Natural killer cell (primary cell): ENCODE results near the gene LZTR1. TPM values are rescaled to one million over a fixed set of nuclear protein-coding genes. Genes with fewer than 3 reads are reported as not detected.
"Not testable (repeated sequence)": the region's sequence is repeated elsewhere in the genome, so short reads cannot be mapped to it uniquely, and the experiment has no call there.

Source experiments
- ATAC-seq, 3 donors: fragments of 150-1000 bp in 2 of 3; fragments of 200-7000 bp in 1 of 3; cut with Tn5 transposase; 1 replicate in 1 of 3; 2 replicates in 2 of 3; pipeline ENCODE4 v1.10.0; 2021; ENCODE audit warnings: mild to moderate bottlenecking in 2 of 3, moderate library complexity in 2 of 3
- DNase-seq, 2 donors: peaks; one replicate each; pipeline versions ENCODE4 v3.0.0 to v3.0.0-alpha.2; 2013 to 2021; ENCODE audit warnings: mixed read lengths in 1 of 2
- H3K27ac ChIP-seq: one replicate; pipeline ENCODE4 v1.5.1; 2013; ENCODE audit warnings: mild to moderate bottlenecking, low read length
- H3K27me3 ChIP-seq: one replicate; pipeline ENCODE4 v1.6.1; 2013; ENCODE audit warnings: low read length; ENCODE audit not compliant: control insufficient read depth, insufficient read depth
- H3K36me3 ChIP-seq: one replicate; pipeline ENCODE4 v1.6.1; 2013; ENCODE audit warnings: low read length; ENCODE audit not compliant: control insufficient read depth, insufficient read depth
- H3K4me1 ChIP-seq: one replicate; pipeline ENCODE4 v1.6.1; 2013; ENCODE audit warnings: low read length; ENCODE audit not compliant: control insufficient read depth, insufficient read depth
- H3K4me3 ChIP-seq: one replicate; pipeline ENCODE4 v1.5.1; 2013; ENCODE audit warnings: low read length
- H3K9me3 ChIP-seq: one replicate; pipeline ENCODE4 v1.6.1; 2013; ENCODE audit warnings: low read length; ENCODE audit not compliant: control insufficient read depth, insufficient read depth
- H3K27ac Mint-ChIP-seq, 2 donors: one replicate each; pipeline ENCODE4 v1.8.0; 2022; ENCODE audit warnings: mild to moderate bottlenecking in 2 of 2, mixed read lengths in 2 of 2, moderate library complexity in 1 of 2
- H3K27me3 Mint-ChIP-seq, 2 donors: one replicate each; pipeline ENCODE4 v1.8.0; 2022; ENCODE audit warnings: low read depth in 2 of 2, mixed read lengths in 2 of 2
- H3K36me3 Mint-ChIP-seq: one replicate; pipeline ENCODE4 v1.8.0; 2022; ENCODE audit warnings: mixed read lengths
- H3K4me1 Mint-ChIP-seq, 2 donors: one replicate each; pipeline ENCODE4 v1.8.0; 2022; ENCODE audit warnings: mixed read lengths in 2 of 2
- H3K4me3 Mint-ChIP-seq: one replicate; pipeline ENCODE4 v1.8.0; 2022; ENCODE audit warnings: mild to moderate bottlenecking, moderate library complexity, mixed read lengths
- H3K9me3 Mint-ChIP-seq, 2 donors: one replicate each; pipeline ENCODE4 v1.8.0; 2022; ENCODE audit warnings: mixed read lengths in 2 of 2
- CTCF ChIP-seq: fragments of 200-600 bp; IDR thresholded peaks from one replicate; pipeline ENCODE4 v1.8.0; 2022; ENCODE audit warnings: antibody characterized with exemption
- WGBS: methylation state at CpG from one replicate; pipeline ENCODE4 v1.1.7; 2013; ENCODE audit warnings: missing lambda C conversion rate; ENCODE audit not compliant: insufficient coverage; 5-methylcytosine and 5-hydroxymethylcytosine counted together
- intact Hi-C: fragments of 100-400 bp; cut with micrococcal nuclease; formaldehyde crosslinking; loops from one replicate; pipeline ENCODE4 v1.14.2; 2022
- total RNA-seq, 4 donors: library from RNA; stranded (reverse); fragments of 120-200 nt in 1 of 4; gene quantifications; one replicate each; pipeline versions ENCODE4 v1.2.3 to v1.2.4, GENCODE V29; 2013 to 2022

Gene LZTR1
- total RNA-seq, 3 donors from 2014 or later (not counting 1 experiment from before 2014, with no cell fraction given) = 71.9 to 85.0 (median 82.0) TPM

GRCh38 chr22:21001601-21002325, 19.7 kb downstream of the LZTR1 start, which contains the start of gene THAP7:
Gene THAP7 (minus strand): TSS chr22:21002118. CDS start chr22:21001911, 207 bp downstream.
- H3K4me1 ChIP-seq = peaks cover 35% of the 10 kb centered on the region
- H3K27me3 Mint-ChIP-seq = no peaks in the 10 kb centered on the region
- H3K9me3 ChIP-seq = no peaks in the 10 kb centered on the region
- H3K27me3 ChIP-seq = no peaks in the 10 kb centered on the region
- intact Hi-C loops = loop anchor here (1.0 kb wide), 2 partner anchors 13 to 19 kb away; partner anchors contain the start of gene LZTR1
- DNase-seq (peak; percentile 96 to 99), ATAC-seq (peak; percentile 88 to 96 (median 90))
- H3K27ac Mint-ChIP-seq = peak within 1 kb of the TSS; percentile 98 to 99
- H3K4me1 Mint-ChIP-seq = peaks cover 26 to 33% of the 10 kb centered on the region in 2 donors
- H3K27ac ChIP-seq = peak within 1 kb of the TSS; percentile 94
- peak within 1 kb of the TSS; percentile 93 for H3K4me3 Mint-ChIP-seq
- no peaks in the 10 kb centered on the region for H3K36me3 Mint-ChIP-seq
- no peaks in the 10 kb centered on the region for H3K9me3 Mint-ChIP-seq
- WGBS = under 1% methylated on average over 83 of the region's 83 CpGs
- TF ChIP-seq CTCF = no peak
- peak within 1 kb of the TSS; percentile 87 for H3K4me3 ChIP-seq
- H3K36me3 ChIP-seq = peaks cover 17% of the 10 kb centered on the region

DNA sequence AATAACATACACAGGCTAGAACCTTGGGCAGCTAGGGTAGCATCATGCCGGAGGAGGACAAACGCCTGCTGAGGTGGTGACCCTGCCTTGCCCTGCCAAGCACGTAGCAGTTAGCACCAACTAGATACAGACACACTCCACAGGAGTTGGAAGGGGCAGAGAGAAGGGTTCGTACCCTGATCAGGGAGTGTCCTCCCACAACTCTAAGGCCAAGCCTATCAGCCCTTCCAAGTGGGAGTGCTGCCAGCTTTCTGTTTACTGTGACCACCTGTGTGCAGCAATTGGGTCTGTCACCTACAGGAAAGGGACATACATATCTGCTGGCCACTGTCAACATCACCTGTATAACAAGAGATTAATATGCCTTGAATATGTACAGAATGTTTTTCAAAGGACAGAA, 21.7 kb downstream of the LZTR1 start:
- DNase-seq (no peak), ATAC-seq (no peak)
- intact Hi-C loops = no loop called here
- Mint-ChIP-seq H3K36me3 (no peaks in the 10 kb centered on the region), H3K4me1 (peaks cover 26 to 33% of the 10 kb centered on the region in 2 donors), H3K9me3 (no peaks in the 10 kb centered on the region), H3K4me3 (no peak overlapping the region), H3K27me3 (no peaks in the 10 kb centered on the region), H3K27ac (peak overlapping the region; percentile 98 to 99)
- Histone ChIP-seq H3K4me3 (no peak overlapping the region), H3K27me3 (no peaks in the 10 kb centered on the region), H3K9me3 (no peaks in the 10 kb centered on the region), H3K4me1 (peaks cover 35% of the 10 kb centered on the region), H3K36me3 (peaks cover 15% of the 10 kb centered on the region), H3K27ac (no peak overlapping the region)
- WGBS = 100% methylated on average over 3 of the region's 4 CpGs
- no peak for TF ChIP-seq CTCF

DNA sequence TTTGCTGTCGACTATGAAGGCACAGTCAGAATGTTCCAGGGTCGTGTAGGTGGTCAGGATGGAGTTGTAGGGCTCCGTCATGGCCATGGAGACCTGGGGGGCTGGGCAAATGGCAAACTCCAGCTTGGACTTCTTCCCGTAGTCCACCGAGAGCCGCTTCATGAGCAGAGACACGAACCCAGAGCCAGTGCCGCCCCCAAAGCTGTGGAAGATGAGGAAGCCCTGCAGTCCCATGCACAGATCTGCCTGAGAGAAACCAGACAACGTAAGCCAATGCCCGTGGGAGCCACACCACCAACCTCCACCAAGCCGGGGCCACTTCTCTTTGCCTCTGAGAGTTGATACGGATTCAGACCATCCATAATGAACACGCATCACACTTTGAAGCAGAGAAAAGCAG, 27.1 kb downstream of the LZTR1 start:
- H3K4me3 Mint-ChIP-seq, intact Hi-C loops, H3K9me3 ChIP-seq, ATAC-seq, H3K27me3 Mint-ChIP-seq, H3K27me3 ChIP-seq, DNase-seq, H3K36me3 ChIP-seq, H3K27ac ChIP-seq, H3K9me3 Mint-ChIP-seq, H3K36me3 Mint-ChIP-seq, H3K4me1 ChIP-seq, H3K27ac Mint-ChIP-seq, H3K4me3 ChIP-seq: not testable (repeated sequence)
- 95% methylated on average over 13 of the region's 13 CpGs for WGBS
- H3K4me1 Mint-ChIP-seq = peaks cover 5 to 10% of the 10 kb centered on the region in 2 donors

DNA sequence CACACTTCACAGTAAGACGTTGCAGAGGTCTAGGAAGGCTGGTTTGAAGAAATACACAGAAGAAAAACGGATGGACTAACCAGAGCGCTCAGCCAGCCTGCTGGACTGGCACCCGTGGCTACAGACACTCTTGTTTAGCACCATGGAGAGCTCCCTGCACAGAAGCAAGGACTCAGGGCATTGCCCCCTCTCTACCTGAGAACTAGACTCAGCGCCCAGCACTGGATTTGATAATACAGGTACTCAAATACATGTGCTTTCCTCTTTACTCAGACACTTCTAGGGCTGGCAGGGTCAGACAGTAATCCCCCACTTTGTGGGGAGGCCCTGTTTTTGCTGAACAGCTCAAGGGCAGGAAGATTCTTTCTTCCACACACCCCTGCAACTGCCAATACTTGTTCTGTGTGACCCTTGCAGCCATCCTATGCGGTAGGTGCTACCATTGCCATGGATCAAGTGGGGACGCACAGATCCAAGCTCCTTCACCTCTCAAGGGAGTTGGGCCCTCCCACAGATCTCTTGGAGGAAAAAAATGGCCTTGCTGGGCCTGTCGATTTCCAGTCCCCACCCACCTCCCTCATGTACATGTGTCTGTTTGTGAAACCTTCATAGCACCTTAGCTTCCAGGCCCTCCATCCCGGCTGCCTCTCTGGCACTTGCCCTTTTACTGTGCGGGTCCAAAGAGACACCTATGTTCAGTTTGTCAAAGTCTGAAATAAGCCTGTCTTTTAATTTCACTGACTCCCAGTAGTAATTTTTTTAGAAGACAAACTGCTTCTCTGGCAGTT, 27.7 kb downstream of the LZTR1 start:
- Histone ChIP-seq H3K9me3 (no peaks in the 10 kb centered on the region), H3K27me3 (no peaks in the 10 kb centered on the region), H3K36me3 (no peaks in the 10 kb centered on the region), H3K27ac (no peak overlapping the region), H3K4me3 (no peak overlapping the region), H3K4me1 (peaks cover 16% of the 10 kb centered on the region)
- intact Hi-C loops = loop anchor here (5.0 kb wide), 1 partner anchor 93 kb away; the partner anchor contains the start of gene CRKL
- H3K27ac Mint-ChIP-seq = no peak overlapping the region
- TF ChIP-seq CTCF = no peak
- no peaks in the 10 kb centered on the region for H3K27me3 Mint-ChIP-seq
- WGBS = 82% methylated on average over 10 of the region's 10 CpGs
- no peaks in the 10 kb centered on the region for H3K9me3 Mint-ChIP-seq
- H3K36me3 Mint-ChIP-seq = no peaks in the 10 kb centered on the region
- peaks cover 11 to 16% of the 10 kb centered on the region in 2 donors for H3K4me1 Mint-ChIP-seq
- no peak for ATAC-seq
- DNase-seq = peak in 1 of 2 donors; percentile 63
- H3K4me3 Mint-ChIP-seq = no peak overlapping the region
